22Rv1 (cell line): ENCODE data around the gene ADAMTS16.

Source experiments
- ZFX ChIP-seq: fragments of 450-650 bp; IDR thresholded peaks from 2 replicates; pipeline ENCODE4 v1.6.1; 2017; ENCODE audit warnings: antibody characterized with exemption, borderline replicate concordance
- TF ChIP-seq, protein P1 (sequence below): fragments of 450-650 bp; IDR thresholded peaks from 2 replicates; pipeline ENCODE4 v1.5.1; 2017; ENCODE audit warnings: mild to moderate bottlenecking

DNA sequence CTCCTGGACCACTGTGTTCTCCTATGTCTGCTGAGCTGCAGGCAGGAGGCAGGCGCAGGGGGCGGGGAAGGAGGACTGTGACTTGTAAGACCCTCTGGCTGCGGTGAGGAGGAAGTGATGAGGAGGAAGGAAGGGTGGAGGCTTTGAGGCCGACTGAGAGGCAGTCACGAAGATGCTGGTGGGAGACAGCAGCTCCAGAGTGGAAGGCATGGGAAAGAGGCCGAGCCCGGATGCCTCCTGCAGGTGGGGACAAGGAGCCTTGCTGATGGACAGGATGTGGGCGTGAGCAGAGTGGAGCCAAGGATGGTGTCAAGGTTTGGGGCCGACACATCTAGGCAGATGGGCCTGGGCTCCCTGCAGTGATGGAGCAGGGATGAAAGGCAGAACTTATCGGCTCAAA, 208.0 kb downstream of the ADAMTS16 start:
- TF ChIP-seq, protein P1, sequence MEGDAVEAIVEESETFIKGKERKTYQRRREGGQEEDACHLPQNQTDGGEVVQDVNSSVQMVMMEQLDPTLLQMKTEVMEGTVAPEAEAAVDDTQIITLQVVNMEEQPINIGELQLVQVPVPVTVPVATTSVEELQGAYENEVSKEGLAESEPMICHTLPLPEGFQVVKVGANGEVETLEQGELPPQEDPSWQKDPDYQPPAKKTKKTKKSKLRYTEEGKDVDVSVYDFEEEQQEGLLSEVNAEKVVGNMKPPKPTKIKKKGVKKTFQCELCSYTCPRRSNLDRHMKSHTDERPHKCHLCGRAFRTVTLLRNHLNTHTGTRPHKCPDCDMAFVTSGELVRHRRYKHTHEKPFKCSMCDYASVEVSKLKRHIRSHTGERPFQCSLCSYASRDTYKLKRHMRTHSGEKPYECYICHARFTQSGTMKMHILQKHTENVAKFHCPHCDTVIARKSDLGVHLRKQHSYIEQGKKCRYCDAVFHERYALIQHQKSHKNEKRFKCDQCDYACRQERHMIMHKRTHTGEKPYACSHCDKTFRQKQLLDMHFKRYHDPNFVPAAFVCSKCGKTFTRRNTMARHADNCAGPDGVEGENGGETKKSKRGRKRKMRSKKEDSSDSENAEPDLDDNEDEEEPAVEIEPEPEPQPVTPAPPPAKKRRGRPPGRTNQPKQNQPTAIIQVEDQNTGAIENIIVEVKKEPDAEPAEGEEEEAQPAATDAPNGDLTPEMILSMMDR, result no peak
- TF ChIP-seq ZFX, result no peak
